Neural cell (in vitro differentiated cells): ENCODE results near the gene TENT4B. TPM values are rescaled to one million over a fixed set of nuclear protein-coding genes. Genes with fewer than 3 reads are reported as not detected.

Source experiments
- H2AFZ ChIP-seq: fragments of 200-600, 300-800 bp; sonication (generic), shearing (Covaris generic); 2 replicates; pipeline ENCODE4 v1.6.0; 2014; ENCODE audit warnings: low read depth, mild to moderate bottlenecking, antibody characterized with exemption, low read length, moderate library complexity
- H3F3A ChIP-seq: fragments of 200-600 bp; shearing (Covaris generic); 2 replicates; pipeline ENCODE4 v1.6.1; 2016; ENCODE audit warnings: mild to moderate bottlenecking, moderate library complexity, mixed read lengths, antibody characterized with exemption, low read length; ENCODE audit not compliant: insufficient read depth, poor library complexity, severe bottlenecking
- H3K27ac ChIP-seq: fragments of 200-600, 300-800 bp; sonication (generic), shearing (Covaris generic); 2 replicates; pipeline ENCODE4 v1.5.1; 2014; ENCODE audit warnings: mild to moderate bottlenecking, low read length, moderate library complexity
- H3K27me3 ChIP-seq: fragments of 300-800, 200-600 bp; sonication (generic), shearing (Covaris generic); 2 replicates; pipeline ENCODE4 v1.6.0; 2014; ENCODE audit warnings: mild to moderate bottlenecking, low read depth, low read length, moderate library complexity; ENCODE audit not compliant: insufficient read depth
- H3K36me3 ChIP-seq: fragments of 300-800, 200-600 bp; sonication (generic), shearing (Covaris generic); 2 replicates; pipeline ENCODE4 v1.5.1; 2014; ENCODE audit warnings: mild to moderate bottlenecking, antibody characterized with exemption, low read length, moderate library complexity; ENCODE audit not compliant: insufficient read depth
- H3K4me2 ChIP-seq: fragments of 300-800, 200-600 bp; sonication (generic), shearing (Covaris generic); 2 replicates; pipeline ENCODE4 v1.6.0; 2014; ENCODE audit warnings: mild to moderate bottlenecking, low read length
- H3K4me3 ChIP-seq: fragments of 300-800, 200-600 bp; sonication (generic), shearing (Covaris generic); 2 replicates; pipeline ENCODE4 v1.5.1; 2014; ENCODE audit warnings: mild to moderate bottlenecking, low read length, moderate library complexity
- H3K79me2 ChIP-seq: fragments of 200-600 bp; shearing (Covaris generic); replicated peaks from 2 replicates; pipeline ENCODE4 v1.6.0; 2014; ENCODE audit warnings: mild to moderate bottlenecking, low read length, moderate library complexity; ENCODE audit not compliant: insufficient read depth
- H3K9ac ChIP-seq: fragments of 300-800, 200-600 bp; sonication (generic), shearing (Covaris generic); 2 replicates; pipeline ENCODE4 v1.6.1; 2016; ENCODE audit warnings: mild to moderate bottlenecking, low read length, mixed read lengths
- H3K9me2 ChIP-seq: fragments of 200-600 bp; shearing (Covaris generic); 2 replicates; pipeline ENCODE4 v1.6.1; 2016; ENCODE audit warnings: mild to moderate bottlenecking, low read length, mixed read lengths; ENCODE audit not compliant: insufficient read depth
- H3K9me3 ChIP-seq: fragments of 200-600, 300-800 bp; sonication (generic), shearing (Covaris generic); 2 replicates; pipeline ENCODE4 v1.6.1; 2016; ENCODE audit warnings: mild to moderate bottlenecking, mixed run types, low read length, moderate library complexity, mixed read lengths
- H4K20me1 ChIP-seq: fragments of 200-600 bp; shearing (Covaris generic); 2 replicates; pipeline ENCODE4 v1.6.1; 2016; ENCODE audit warnings: mild to moderate bottlenecking, mixed run types; ENCODE audit not compliant: insufficient read depth
- CTCF ChIP-seq: fragments of 450-650 bp; IDR thresholded peaks from 2 replicates; pipeline ENCODE4 v1.5.1; 2014; ENCODE audit warnings: antibody characterized with exemption, mild to moderate bottlenecking, moderate library complexity; ENCODE audit not compliant: poor library complexity, severe bottlenecking
- EP300 ChIP-seq: fragments of 450-650 bp; conservative IDR thresholded peaks from 2 replicates; pipeline ENCODE4 v1.6.1; 2014; ENCODE audit warnings: antibody characterized with exemption, mild to moderate bottlenecking, moderate library complexity; ENCODE audit not compliant: poor library complexity, severe bottlenecking
- EZH2 ChIP-seq: fragments of 200-600, 300-800 bp; shearing (Covaris generic), sonication (generic); IDR thresholded peaks from 2 replicates; pipeline ENCODE4 v1.6.1; 2014; ENCODE audit warnings: antibody characterized with exemption, low read length, borderline replicate concordance, mild to moderate bottlenecking; ENCODE audit not compliant: insufficient read depth, poor library complexity, severe bottlenecking
- MXI1 ChIP-seq: fragments of 450-650 bp; conservative IDR thresholded peaks from 2 replicates; pipeline ENCODE4 v1.6.1; 2014; ENCODE audit warnings: antibody characterized with exemption, mild to moderate bottlenecking; ENCODE audit not compliant: poor library complexity, severe bottlenecking
- POLR2AphosphoS5 ChIP-seq: IDR thresholded peaks from 2 replicates; pipeline ENCODE4 v1.6.1; 2012
- RAD21 ChIP-seq: fragments of 450-650 bp; conservative IDR thresholded peaks from 2 replicates; pipeline ENCODE4 v1.6.1; 2014; ENCODE audit warnings: antibody characterized with exemption, mild to moderate bottlenecking, moderate library complexity
- REST ChIP-seq: IDR thresholded peaks from 2 replicates; pipeline ENCODE4 v1.6.1; 2012; ENCODE audit warnings: borderline replicate concordance
- SMC3 ChIP-seq: fragments of 450-650 bp; conservative IDR thresholded peaks from 2 replicates; pipeline ENCODE4 v1.6.1; 2014; ENCODE audit warnings: antibody characterized with exemption, mild to moderate bottlenecking, moderate library complexity; ENCODE audit not compliant: poor library complexity
- polyA plus RNA-seq: library from polyadenylated mRNA; depleted of rRNA; stranded (reverse); fragments of >200 nt; gene quantifications from 2 replicates; pipeline ENCODE4 v1.2.3, GENCODE V29; 2014

The TENT4B gene
- polyA plus RNA-seq, 1 donor from 2014 or later: 16.9 TPM

GRCh38 chr16:50254072-50254471 lies 101.0 kb downstream of the TENT4B start:
- Histone ChIP-seq H3K79me2 (no peaks in the 10 kb centered on the region), H3K27me3 (no peaks in the 10 kb centered on the region), H3K9ac (no peak overlapping the region), H3K27ac (no peak overlapping the region), H3K9me3 (no peaks in the 10 kb centered on the region), H4K20me1 (no peaks in the 10 kb centered on the region), H3K4me2 (no peak overlapping the region), H3F3A (no peaks in the 10 kb centered on the region), H3K36me3 (no peaks in the 10 kb centered on the region), H2AFZ (no peak overlapping the region), H3K4me3 (no peak overlapping the region), H3K9me2 (no peaks in the 10 kb centered on the region)
- TF ChIP-seq POLR2AphosphoS5 (peak; percentile 34), MXI1 (no peak), EZH2 (no peak)

DNA sequence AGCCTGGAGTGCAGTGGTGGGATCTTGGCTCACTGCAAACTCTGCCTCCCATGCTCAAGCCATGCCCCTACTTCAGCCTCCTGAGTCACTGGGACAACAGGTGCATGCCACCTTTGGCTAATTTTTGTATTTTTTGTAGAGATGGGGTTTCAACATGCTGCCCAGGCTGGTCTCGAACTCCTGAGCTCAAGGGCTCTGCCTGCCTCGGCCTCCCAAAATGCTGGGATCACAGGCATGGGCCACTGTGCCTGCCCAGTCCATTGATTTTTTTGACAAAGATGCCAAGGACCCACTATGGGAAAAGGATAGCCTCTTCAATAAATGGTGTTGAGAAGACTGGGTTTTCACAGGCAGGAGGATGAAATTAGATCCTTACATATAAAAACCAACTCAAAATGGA lies 102.4 kb downstream of the TENT4B start:
- H2AFZ ChIP-seq: no peak overlapping the region
- no peaks in the 10 kb centered on the region for H3K9me2 ChIP-seq

More for the DNA sequence above, 102.4 kb downstream of the TENT4B start:
- Histone ChIP-seq H3K36me3 (no peaks in the 10 kb centered on the region), H3K9ac (no peak overlapping the region), H3K27ac (no peak overlapping the region), H3K4me3 (no peak overlapping the region), H3K27me3 (no peaks in the 10 kb centered on the region), H3K4me2 (no peak overlapping the region), H3F3A (no peaks in the 10 kb centered on the region), H3K79me2 (no peaks in the 10 kb centered on the region), H3K9me3 (no peaks in the 10 kb centered on the region), H4K20me1 (no peaks in the 10 kb centered on the region)
- no peak for TF ChIP-seq EP300
- no peak for TF ChIP-seq REST
- no peak for TF ChIP-seq SMC3
- no peak for TF ChIP-seq CTCF
- no peak for TF ChIP-seq RAD21
